ENCODE data around the gene PSME1.

Gene PSME1

DNA sequence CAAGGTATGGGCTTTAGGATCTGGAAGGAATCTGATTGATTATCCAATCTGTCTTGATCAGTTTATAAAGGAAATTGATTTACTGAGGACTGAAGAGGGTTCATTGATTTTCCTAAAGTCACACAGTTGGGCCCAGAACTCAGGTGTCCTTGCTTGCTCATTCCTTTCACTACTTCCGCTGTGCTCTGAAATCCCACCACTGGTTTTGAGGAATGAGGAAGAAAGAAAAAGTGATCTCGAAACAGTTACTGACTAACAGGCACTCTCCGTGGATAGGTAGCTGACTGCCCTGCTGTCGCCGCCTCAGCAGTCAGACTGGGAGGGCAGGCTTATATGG lies 5.6 kb upstream of the PSME1 start, which contains the start of gene FITM1:
FITM1 (plus strand) TSS at position 280 of the 337 bp plus-strand sequence. CDS start 905 bp downstream, outside the sequence.
- H3K4me3 ChIP-seq (replicated peaks; ENCODE audit: low read depth, low read length) = no peak within 1 kb of the TSS
- DNase-seq (ENCODE audit: low read depth) = no peak
- no peak for TF ChIP-seq CTCF (IDR thresholded peaks at IDR 0.05; ENCODE audit: low read length, missing control alignments)

DNA sequence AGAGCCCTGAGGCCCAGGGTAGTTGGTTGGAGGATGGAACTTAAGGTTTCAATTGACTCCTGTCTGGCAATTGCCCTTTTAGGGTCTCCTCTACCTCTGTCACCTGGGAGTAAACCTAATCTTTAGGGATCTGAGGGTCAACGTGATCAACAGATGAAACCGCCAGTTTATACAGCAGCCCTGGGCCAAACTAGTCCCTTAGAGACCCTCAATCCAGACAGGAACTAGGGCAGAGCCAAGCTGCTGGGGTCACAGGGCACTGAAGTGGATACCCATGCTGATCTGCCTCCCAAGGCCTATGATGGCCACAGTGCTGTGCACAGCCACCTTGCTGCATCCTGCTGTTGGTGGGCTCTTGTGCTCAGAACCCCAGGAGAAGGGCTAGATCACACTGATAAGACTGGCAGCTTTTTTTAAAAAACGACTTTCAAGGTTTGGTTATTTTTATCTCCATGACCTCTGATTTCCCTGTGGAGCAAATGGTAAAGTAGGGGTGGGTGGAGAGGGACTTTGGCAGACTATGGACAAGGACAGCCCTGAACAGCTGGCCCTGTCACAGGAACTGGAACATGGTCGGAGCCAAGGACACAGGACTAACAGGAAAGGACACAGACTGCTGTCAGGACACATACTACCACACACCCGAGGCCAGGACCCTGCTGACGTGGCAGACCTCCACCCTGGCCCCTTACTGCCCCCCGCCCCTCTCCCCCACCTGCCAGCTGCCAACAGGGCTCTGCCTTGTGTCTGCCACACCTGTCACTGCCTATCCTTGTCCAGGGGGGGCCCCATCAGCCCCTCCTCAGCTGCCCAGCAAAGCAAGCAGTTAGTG lies 5.1 kb upstream of the PSME1 start:
- no peak overlapping the region for H3K4me3 ChIP-seq (replicated peaks; ENCODE audit: low read depth, low read length)
- no peak for DNase-seq (ENCODE audit: low read depth)
- TF ChIP-seq CTCF (IDR thresholded peaks at IDR 0.05; ENCODE audit: low read length, missing control alignments) = no peak

- no peak for TF ChIP-seq CTCF (IDR thresholded peaks at IDR 0.05; ENCODE audit: low read length, missing control alignments)
- DNase-seq (ENCODE audit: low read depth) = no peak
- H3K4me3 ChIP-seq (replicated peaks; ENCODE audit: low read depth, low read length) = no peak overlapping the region
These were observed 4.4 kb upstream of the PSME1 start for GRCh38 chr14:24131549-24131966.

- H3K4me3 ChIP-seq (replicated peaks; ENCODE audit: low read depth, low read length) = no peak overlapping the region
- no peak for TF ChIP-seq CTCF (IDR thresholded peaks at IDR 0.05; ENCODE audit: low read length, missing control alignments)
- no peak for DNase-seq (ENCODE audit: low read depth)
These were observed 3.8 kb upstream of the PSME1 start for GRCh38 chr14:24132061-24132685.

GRCh38 chr14:24132976-24133375 lies 3.0 kb upstream of the PSME1 start:
- TF ChIP-seq CTCF (IDR thresholded peaks at IDR 0.05; ENCODE audit: low read length, missing control alignments) = no peak
- no peak overlapping the region for H3K4me3 ChIP-seq (replicated peaks; ENCODE audit: low read depth, low read length)
- no peak for DNase-seq (ENCODE audit: low read depth)

DNA sequence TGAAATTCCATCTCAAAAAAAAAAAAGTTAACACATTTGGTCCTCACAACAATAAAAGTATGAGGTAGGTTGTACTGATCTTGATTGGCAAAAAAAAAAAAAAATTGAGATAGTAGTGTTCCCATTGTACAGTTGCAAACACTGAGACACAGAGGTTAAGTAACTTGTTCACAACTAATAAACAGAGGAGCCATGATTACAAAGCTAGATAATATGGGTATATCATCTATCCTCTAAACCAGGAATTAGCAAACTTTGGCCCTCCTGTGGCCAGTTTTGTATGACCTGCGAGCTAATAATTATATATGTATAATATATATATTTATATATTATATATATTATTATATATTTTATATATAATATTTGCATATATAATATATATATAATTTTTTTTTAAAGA lies 2.3 kb upstream of the PSME1 start:
- H3K4me3 ChIP-seq (replicated peaks; ENCODE audit: low read depth, low read length) = no peak overlapping the region
- DNase-seq (ENCODE audit: low read depth) = no peak
- TF ChIP-seq CTCF (IDR thresholded peaks at IDR 0.05; ENCODE audit: low read length, missing control alignments) = no peak

DNA sequence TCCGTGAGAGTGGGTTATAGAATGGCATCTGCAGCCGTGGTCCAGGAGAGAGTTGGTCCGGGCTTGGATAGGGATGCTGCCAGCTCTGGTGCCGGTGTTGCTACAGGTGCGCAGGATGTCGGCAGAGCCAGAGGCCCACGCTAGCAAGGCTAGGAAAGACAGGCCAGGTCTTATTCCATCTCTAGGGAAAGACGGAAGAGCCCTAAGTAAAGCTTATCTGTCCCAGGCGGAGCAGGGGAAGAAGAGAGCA lies 485 bp upstream of the PSME1 start:
- no peak for DNase-seq (ENCODE audit: low read depth)
- no peak for TF ChIP-seq CTCF (IDR thresholded peaks at IDR 0.05; ENCODE audit: low read length, missing control alignments)
- peak overlapping the region; percentile 74 for H3K4me3 ChIP-seq (replicated peaks; ENCODE audit: low read depth, low read length)

All from fibroblast of pulmonary artery (primary cell).